GM12864 (cell line): ENCODE data around the gene RPL21.

ENCODE experiments used
- DNase-seq: peaks from one replicate; pipeline ENCODE4 v3.0.0-alpha.2; 2011; ENCODE audit warnings: low read depth
- H3K4me3 ChIP-seq: 2 replicates; pipeline ENCODE4 v1.5.1; 2011; ENCODE audit warnings: mild to moderate bottlenecking, low read depth, low read length, control low read depth
- TF ChIP-seq, protein P1 (sequence below): IDR thresholded peaks from 2 replicates; pipeline ENCODE4 v1.5.1; 2011; ENCODE audit warnings: low read depth, mild to moderate bottlenecking, moderate library complexity, low read length, control low read depth, inconsistent platforms; ENCODE audit errors: missing control alignments

RPL21 gene

DNA sequence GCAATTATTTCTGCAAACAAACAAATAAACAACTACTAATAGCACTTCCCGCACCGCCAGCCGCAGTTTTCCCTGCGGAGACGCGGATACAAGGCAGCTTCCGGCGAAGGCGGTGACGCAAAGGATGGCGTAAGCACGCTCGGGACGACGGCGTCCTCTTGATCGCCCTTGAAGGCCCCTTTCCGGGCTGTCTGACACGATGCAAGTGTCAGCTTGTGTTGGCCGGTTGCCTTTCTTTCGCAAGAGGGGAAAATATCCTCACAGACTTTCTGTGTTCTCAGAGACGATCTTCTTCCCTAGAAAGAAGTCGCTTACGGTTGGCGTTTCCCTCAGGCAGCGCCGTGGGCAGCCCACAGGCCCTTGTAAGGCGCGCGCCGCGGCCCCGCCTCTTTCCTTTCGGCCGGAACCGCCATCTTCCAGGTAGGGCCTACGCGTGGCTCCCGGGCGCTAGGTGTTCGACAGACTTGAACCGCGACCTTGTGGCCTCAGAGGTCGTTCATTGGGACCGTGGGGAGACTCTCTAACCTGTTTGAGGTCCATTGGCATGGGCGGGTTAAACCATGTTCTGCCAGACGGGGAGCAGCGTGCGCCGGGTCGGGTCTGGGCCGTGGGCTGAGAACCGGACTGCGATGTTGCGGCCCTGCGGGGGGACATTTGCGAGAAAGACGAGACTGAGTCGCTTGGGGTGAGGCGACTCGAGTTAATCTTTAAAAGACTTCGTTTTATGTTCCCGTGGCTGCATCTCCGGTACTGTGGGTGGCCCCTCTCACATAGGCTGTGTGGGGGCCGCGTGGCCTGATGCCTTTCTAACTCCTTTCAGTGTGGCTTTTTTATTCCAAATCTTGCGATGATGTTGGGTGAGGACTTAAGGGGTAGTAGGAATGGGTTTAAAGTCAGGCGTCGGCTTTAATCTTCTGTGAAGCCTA is at the start of gene RPL21:
Gene RPL21, plus strand, starts transcription at position 393 of the 926 bp plus-strand sequence. CDS start 2,219 bp downstream, outside the sequence.
- peak; percentile 92 for DNase-seq
- TF ChIP-seq, protein P1, sequence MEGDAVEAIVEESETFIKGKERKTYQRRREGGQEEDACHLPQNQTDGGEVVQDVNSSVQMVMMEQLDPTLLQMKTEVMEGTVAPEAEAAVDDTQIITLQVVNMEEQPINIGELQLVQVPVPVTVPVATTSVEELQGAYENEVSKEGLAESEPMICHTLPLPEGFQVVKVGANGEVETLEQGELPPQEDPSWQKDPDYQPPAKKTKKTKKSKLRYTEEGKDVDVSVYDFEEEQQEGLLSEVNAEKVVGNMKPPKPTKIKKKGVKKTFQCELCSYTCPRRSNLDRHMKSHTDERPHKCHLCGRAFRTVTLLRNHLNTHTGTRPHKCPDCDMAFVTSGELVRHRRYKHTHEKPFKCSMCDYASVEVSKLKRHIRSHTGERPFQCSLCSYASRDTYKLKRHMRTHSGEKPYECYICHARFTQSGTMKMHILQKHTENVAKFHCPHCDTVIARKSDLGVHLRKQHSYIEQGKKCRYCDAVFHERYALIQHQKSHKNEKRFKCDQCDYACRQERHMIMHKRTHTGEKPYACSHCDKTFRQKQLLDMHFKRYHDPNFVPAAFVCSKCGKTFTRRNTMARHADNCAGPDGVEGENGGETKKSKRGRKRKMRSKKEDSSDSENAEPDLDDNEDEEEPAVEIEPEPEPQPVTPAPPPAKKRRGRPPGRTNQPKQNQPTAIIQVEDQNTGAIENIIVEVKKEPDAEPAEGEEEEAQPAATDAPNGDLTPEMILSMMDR: no peak
- H3K4me3 ChIP-seq: peak within 1 kb of the TSS; percentile 72

DNA sequence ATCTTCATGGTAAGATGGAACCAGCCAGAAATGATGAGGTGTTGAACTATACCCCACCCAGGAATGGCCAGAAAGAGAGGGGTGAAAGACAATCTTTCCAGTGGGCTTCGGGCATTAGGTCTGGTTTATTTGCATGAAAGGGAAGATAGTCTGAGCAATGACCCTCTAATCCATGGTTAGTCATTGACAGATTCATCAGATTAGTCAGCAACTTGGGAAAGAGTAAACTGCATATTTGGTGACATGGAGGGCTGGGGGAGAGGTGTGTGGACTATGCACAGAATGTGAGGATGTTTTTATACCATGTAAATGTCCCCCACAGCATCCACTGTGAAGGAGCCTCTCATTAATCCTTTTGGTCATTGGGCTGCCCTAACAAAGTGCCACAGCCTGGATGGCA is 49.7 kb upstream of the RPL21 start:
- TF ChIP-seq, protein P1: no peak
- DNase-seq: no peak

DNA sequence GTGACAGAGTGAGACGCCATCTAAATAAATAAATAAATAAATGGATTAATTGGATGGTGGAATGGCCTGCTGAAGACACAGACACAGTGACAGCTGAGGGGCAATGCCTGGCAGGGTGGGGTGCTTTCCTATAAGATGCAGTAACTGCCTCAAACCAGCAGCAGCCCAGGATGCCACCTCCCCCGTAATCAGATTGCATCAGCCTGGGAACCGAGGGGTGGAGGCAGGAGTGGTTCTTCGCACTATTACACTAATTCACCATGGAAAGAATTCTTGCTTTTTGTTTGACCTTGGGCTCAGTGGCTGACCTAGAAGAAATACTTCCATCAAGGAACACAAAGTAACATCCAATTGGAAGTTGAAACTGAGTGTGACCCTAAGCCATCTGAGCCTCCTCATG is 48.2 kb upstream of the RPL21 start:
- H3K4me3 ChIP-seq: no peak overlapping the region
- TF ChIP-seq, protein P1: no peak
- no peak for DNase-seq

More for the DNA sequence above, 49.7 kb upstream of the RPL21 start:
- H3K4me3 ChIP-seq: no peak overlapping the region

DNA sequence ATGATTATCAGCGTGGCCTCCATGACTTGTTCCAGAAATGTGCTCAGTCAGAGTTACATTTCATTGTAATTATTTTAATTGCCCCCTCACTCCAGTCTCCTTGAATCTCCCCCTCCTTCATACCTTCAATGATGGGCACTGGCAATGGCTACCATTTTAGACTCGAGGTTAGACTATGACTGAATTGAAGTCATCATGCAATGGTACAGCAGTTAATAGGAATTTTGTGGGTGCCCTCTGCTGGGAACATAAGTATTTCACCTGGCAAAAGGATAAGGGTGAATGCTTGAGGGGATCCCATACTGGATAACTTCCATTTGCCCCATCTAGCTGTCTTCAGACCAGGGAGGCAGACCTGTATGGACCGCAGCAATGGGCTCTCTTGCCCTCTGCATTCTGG is 47.5 kb upstream of the RPL21 start:
- DNase-seq: no peak
- TF ChIP-seq, protein P1: peak; percentile 8
- H3K4me3 ChIP-seq: no peak overlapping the region

DNA sequence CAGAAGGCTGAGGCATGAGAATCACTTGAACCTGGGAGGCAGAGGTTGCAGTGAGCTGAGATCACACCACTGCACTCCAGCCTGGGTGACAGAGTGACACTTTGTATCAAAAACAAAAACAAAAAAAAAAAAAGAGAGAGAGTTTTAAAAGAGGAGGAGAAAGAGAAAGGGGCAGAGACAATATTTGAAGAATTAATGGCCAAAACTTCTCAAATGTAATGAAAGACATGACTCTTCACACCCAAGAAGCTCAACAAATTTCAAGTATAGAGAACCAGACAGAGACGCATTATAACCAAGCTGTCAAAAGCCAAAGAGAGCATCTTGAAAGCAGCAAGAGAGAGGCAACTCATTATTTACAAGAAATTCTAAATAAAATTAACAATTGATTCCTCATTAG is 42.8 kb upstream of the RPL21 start:
- TF ChIP-seq, protein P1: no peak
- no peak for DNase-seq
- H3K4me3 ChIP-seq: no peak overlapping the region

DNA sequence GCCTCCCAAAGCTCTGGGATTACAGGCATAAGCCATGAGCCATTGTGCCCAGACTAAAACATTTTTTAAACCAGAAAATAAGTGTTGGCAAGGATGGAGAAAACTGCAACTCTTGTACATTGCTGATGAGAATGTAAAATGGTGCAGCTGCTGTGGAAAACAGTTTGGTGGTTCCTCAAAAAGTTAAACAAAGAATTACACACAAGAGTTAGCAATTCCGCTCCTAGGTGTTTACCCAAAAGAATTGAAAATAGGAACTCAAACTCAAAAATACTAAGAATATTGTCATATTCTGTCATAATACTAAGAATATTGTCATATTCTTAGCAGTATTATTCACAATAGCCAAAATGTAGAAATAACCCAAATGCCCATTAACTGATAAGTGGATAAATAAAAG is 40.1 kb upstream of the RPL21 start:
- DNase-seq: no peak
- H3K4me3 ChIP-seq: no peak overlapping the region
- TF ChIP-seq, protein P1: no peak
